Endothelial cell of umbilical vein (primary cell): ENCODE measurements around the gene TMEM181.

Experiments
- CTCF ChIP-seq, 2 donors: IDR thresholded peaks; 1 replicate in 1 of 2; 2 replicates in 1 of 2; pipeline ENCODE4 v1.5.1; 2011; ENCODE audit warnings: low read length in 2 of 2, mild to moderate bottlenecking in 2 of 2, moderate library complexity in 2 of 2, control low read depth in 1 of 2, inconsistent platforms in 1 of 2, low read depth in 1 of 2; ENCODE audit not compliant: insufficient read depth in 1 of 2; ENCODE audit errors: extremely low read depth in 1 of 2
- EZH2 ChIP-seq: IDR thresholded peaks from 2 replicates; pipeline ENCODE4 v1.6.1; 2012; ENCODE audit warnings: borderline replicate concordance, low read depth, mild to moderate bottlenecking, moderate library complexity, low read length, inconsistent platforms; ENCODE audit not compliant: severe bottlenecking
- JUN ChIP-seq: IDR thresholded peaks from 2 replicates; pipeline ENCODE4 v1.6.1; 2011; ENCODE audit warnings: borderline replicate concordance, low read depth; ENCODE audit not compliant: insufficient read length, insufficient read depth
- MAX ChIP-seq: IDR thresholded peaks from 2 replicates; pipeline ENCODE4 v1.6.1; 2011; ENCODE audit not compliant: insufficient read depth, insufficient read length

GRCh38 chr6:158631678-158632537 lies 72.0 kb downstream of the TMEM181 start:
- no peak for TF ChIP-seq MAX
- no peak for TF ChIP-seq CTCF (IDR thresholded peaks at IDR 0.05; ENCODE audit: extremely low read depth in 1 of 2, insufficient read depth in 1 of 2, low read depth in 1 of 2, low read length in 2 of 2)
- TF ChIP-seq EZH2: no peak
- TF ChIP-seq JUN: peak; percentile 92
